GM12892 (cell line): Measurements from ENCODE around the gene C12orf75.
"Not testable (repeated sequence)": the region's sequence is repeated elsewhere in the genome, so short reads cannot be mapped to it uniquely, and the experiment has no call there.

Experiments
- DNase-seq: peaks from one replicate; pipeline ENCODE4 v3.0.0; 2011; ENCODE audit not compliant: insufficient read length
- FAIRE-seq: peaks from 2 replicates; lab custom pipeline; 2011; peaks lifted over from hg19 to GRCh38; lab: Jason Lieb, UNC
- POLR2A ChIP-seq: IDR thresholded peaks from 2 replicates; pipeline ENCODE4 v1.6.1; 2011; ENCODE audit warnings: low read depth, low read length, control low read depth
- POLR2AphosphoS5 ChIP-seq: IDR thresholded peaks from 2 replicates; pipeline ENCODE4 v1.6.1; 2011; ENCODE audit warnings: low read depth, low read length, control low read depth
- TAF1 ChIP-seq: IDR thresholded peaks from 2 replicates; pipeline ENCODE4 v1.6.1; 2011; ENCODE audit warnings: low read depth, mild to moderate bottlenecking, control low read depth, low read length, borderline replicate concordance

The C12orf75 gene

GRCh38 chr12:105331805-105332251 is 1.3 kb downstream of the C12orf75 start:
- no peak for FAIRE-seq
- DNase-seq = no peak
- TF ChIP-seq TAF1 (no peak), POLR2AphosphoS5 (no peak), POLR2A (no peak)

- DNase-seq, FAIRE-seq: not testable (repeated sequence)
Observed at GRCh38 chr12:105332286-105332685, 1.8 kb downstream of the C12orf75 start.

GRCh38 chr12:105332925-105333324 is 2.4 kb downstream of the C12orf75 start:
- no peak for TF ChIP-seq POLR2AphosphoS5
- TF ChIP-seq TAF1 = no peak
- TF ChIP-seq POLR2A = no peak
- FAIRE-seq (no peak), DNase-seq (no peak)

GRCh38 chr12:105334001-105334400 is 3.5 kb downstream of the C12orf75 start:
- DNase-seq (no peak), FAIRE-seq (no peak)
- TF ChIP-seq POLR2A = no peak
- TF ChIP-seq POLR2AphosphoS5 = no peak
- TF ChIP-seq TAF1 = no peak

- DNase-seq (no peak), FAIRE-seq (no peak)
Observed at GRCh38 chr12:105334582-105334981, 4.1 kb downstream of the C12orf75 start.

GRCh38 chr12:105335856-105336255 is 5.4 kb downstream of the C12orf75 start:
- DNase-seq = no peak
- TF ChIP-seq TAF1 = no peak
- no peak for TF ChIP-seq POLR2AphosphoS5
- TF ChIP-seq POLR2A = no peak
- FAIRE-seq = no peak

More at GRCh38 chr12:105334582-105334981, 4.1 kb downstream of the C12orf75 start:
- TF ChIP-seq TAF1 (no peak), POLR2A (no peak), POLR2AphosphoS5 (no peak)

GRCh38 chr12:105336411-105336810 is 5.9 kb downstream of the C12orf75 start:
- TF ChIP-seq POLR2AphosphoS5 = no peak
- no peak for TF ChIP-seq POLR2A
- no peak for TF ChIP-seq TAF1
- FAIRE-seq (no peak), DNase-seq (no peak)

- FAIRE-seq (no peak), DNase-seq (no peak)
- TF ChIP-seq TAF1 (no peak), POLR2A (no peak), POLR2AphosphoS5 (no peak)
Observed at GRCh38 chr12:105337391-105337790, 6.9 kb downstream of the C12orf75 start.

- DNase-seq (no peak), FAIRE-seq (no peak)
- TF ChIP-seq POLR2A (no peak), TAF1 (no peak), POLR2AphosphoS5 (no peak)
Observed at GRCh38 chr12:105338966-105339365, 8.5 kb downstream of the C12orf75 start.

GRCh38 chr12:105341010-105341409 is 10.5 kb downstream of the C12orf75 start:
- DNase-seq (no peak), FAIRE-seq (no peak)
- TF ChIP-seq POLR2A (no peak), POLR2AphosphoS5 (no peak), TAF1 (no peak)

- FAIRE-seq, DNase-seq: not testable (repeated sequence)
Observed at GRCh38 chr12:105341620-105342019, 11.1 kb downstream of the C12orf75 start.

- TF ChIP-seq POLR2A (no peak), POLR2AphosphoS5 (no peak), TAF1 (no peak)
- no peak for DNase-seq
- FAIRE-seq = no peak
Observed at GRCh38 chr12:105342464-105342863, 12.0 kb downstream of the C12orf75 start.

- FAIRE-seq (no peak), DNase-seq (no peak)
- no peak for TF ChIP-seq TAF1
- TF ChIP-seq POLR2AphosphoS5 = no peak
- no peak for TF ChIP-seq POLR2A
Observed at GRCh38 chr12:105343836-105344235, 13.3 kb downstream of the C12orf75 start.
